HL-60 (cell line): ENCODE data around the gene LPO.

Source experiments
- DNase-seq, 2 experiments: peaks; one replicate each; pipeline ENCODE4 v3.0.0-alpha.2; 2010 to 2020; ENCODE audit warnings: low read depth in 1 of 2, low spot score in 1 of 2
- H3K27ac ChIP-seq: fragments of 250-450 bp; sonication (Bioruptor Pico); replicated peaks from 2 replicates; pipeline ENCODE4 v1.5.1; 2020; ENCODE audit warnings: mild to moderate bottlenecking, moderate library complexity
- H3K27me3 ChIP-seq: fragments of 250-450 bp; sonication (Bioruptor Pico); 2 replicates; pipeline ENCODE4 v1.5.1; 2021; ENCODE audit warnings: mild to moderate bottlenecking, moderate library complexity; ENCODE audit not compliant: insufficient read depth, poor library complexity, severe bottlenecking
- H3K4me3 ChIP-seq: replicated peaks from 2 replicates; pipeline ENCODE4 v1.5.1; 2011; ENCODE audit warnings: mild to moderate bottlenecking, control low read depth, low read length; ENCODE audit not compliant: insufficient read depth
- GABPA ChIP-seq: IDR thresholded peaks from 2 replicates; pipeline ENCODE4 v1.6.1; 2012; ENCODE audit warnings: low read depth
- POLR2AphosphoS5 ChIP-seq: IDR thresholded peaks from 2 replicates; pipeline ENCODE4 v1.6.1; 2012; ENCODE audit warnings: low read depth
- SPI1 ChIP-seq: IDR thresholded peaks from 2 replicates; pipeline ENCODE4 v1.6.1; 2012; ENCODE audit warnings: low read depth, mild to moderate bottlenecking, borderline replicate concordance
- TF ChIP-seq, protein P1 (sequence below): IDR thresholded peaks from 2 replicates; pipeline ENCODE4 v1.6.1; 2012; ENCODE audit warnings: low read depth; ENCODE audit not compliant: insufficient replicate concordance
- TF ChIP-seq, protein P2 (sequence below): IDR thresholded peaks from one replicate; pipeline ENCODE4 v1.5.1; 2011; ENCODE audit warnings: low read length, control low read depth, inconsistent platforms; ENCODE audit not compliant: insufficient read depth

Gene LPO

DNA sequence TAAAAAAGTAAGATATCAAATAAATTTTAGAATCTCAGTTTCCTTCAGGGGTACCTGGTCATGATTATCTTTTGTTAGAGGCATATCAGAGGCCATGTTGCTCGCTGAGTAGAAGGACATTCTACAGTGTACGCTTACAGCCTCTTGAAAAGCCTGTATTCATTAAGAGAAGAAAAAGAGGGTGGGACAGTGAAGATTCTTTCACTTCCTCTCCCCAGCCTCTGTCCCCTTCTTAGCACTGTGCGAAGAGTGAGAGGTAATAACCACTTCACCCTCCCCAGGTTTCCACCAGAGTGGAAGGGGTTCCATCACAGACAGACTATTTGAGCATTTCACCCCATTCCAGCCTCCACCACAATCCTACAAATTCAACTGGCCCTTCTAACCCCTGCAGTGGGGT lies 4.8 kb upstream of the LPO start:
- TF ChIP-seq, protein P1, sequence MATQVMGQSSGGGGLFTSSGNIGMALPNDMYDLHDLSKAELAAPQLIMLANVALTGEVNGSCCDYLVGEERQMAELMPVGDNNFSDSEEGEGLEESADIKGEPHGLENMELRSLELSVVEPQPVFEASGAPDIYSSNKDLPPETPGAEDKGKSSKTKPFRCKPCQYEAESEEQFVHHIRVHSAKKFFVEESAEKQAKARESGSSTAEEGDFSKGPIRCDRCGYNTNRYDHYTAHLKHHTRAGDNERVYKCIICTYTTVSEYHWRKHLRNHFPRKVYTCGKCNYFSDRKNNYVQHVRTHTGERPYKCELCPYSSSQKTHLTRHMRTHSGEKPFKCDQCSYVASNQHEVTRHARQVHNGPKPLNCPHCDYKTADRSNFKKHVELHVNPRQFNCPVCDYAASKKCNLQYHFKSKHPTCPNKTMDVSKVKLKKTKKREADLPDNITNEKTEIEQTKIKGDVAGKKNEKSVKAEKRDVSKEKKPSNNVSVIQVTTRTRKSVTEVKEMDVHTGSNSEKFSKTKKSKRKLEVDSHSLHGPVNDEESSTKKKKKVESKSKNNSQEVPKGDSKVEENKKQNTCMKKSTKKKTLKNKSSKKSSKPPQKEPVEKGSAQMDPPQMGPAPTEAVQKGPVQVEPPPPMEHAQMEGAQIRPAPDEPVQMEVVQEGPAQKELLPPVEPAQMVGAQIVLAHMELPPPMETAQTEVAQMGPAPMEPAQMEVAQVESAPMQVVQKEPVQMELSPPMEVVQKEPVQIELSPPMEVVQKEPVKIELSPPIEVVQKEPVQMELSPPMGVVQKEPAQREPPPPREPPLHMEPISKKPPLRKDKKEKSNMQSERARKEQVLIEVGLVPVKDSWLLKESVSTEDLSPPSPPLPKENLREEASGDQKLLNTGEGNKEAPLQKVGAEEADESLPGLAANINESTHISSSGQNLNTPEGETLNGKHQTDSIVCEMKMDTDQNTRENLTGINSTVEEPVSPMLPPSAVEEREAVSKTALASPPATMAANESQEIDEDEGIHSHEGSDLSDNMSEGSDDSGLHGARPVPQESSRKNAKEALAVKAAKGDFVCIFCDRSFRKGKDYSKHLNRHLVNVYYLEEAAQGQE, result no peak
- TF ChIP-seq SPI1, result peak; percentile 65; the same call in 1 of the 2 replicates
- Histone ChIP-seq H3K4me3 (no peak overlapping the region), H3K27ac (peak overlapping the region; percentile 39), H3K27me3 (no peaks in the 10 kb centered on the region)
- no peak for DNase-seq

DNA sequence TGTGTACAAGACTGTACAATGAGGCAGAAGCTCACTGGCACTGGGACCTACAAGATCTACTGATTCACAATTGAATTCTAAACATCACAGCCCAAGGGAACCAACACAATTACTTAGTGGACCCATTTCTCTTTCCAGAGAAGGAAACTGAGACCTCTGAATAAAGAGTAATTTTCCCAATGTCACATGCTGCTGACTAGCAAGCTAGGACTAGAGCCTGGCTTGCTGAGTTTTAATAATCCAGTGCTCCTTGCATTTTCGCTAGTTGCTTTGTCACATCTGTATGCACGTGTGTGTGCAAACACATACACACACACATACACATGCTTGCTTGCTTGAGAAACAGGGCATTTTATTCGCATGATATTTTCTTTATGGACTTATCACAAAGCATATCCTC lies 3.9 kb upstream of the LPO start:
- no peak overlapping the region for H3K27ac ChIP-seq
- H3K4me3 ChIP-seq, result no peak overlapping the region
- no peaks in the 10 kb centered on the region for H3K27me3 ChIP-seq
- TF ChIP-seq, protein P2, sequence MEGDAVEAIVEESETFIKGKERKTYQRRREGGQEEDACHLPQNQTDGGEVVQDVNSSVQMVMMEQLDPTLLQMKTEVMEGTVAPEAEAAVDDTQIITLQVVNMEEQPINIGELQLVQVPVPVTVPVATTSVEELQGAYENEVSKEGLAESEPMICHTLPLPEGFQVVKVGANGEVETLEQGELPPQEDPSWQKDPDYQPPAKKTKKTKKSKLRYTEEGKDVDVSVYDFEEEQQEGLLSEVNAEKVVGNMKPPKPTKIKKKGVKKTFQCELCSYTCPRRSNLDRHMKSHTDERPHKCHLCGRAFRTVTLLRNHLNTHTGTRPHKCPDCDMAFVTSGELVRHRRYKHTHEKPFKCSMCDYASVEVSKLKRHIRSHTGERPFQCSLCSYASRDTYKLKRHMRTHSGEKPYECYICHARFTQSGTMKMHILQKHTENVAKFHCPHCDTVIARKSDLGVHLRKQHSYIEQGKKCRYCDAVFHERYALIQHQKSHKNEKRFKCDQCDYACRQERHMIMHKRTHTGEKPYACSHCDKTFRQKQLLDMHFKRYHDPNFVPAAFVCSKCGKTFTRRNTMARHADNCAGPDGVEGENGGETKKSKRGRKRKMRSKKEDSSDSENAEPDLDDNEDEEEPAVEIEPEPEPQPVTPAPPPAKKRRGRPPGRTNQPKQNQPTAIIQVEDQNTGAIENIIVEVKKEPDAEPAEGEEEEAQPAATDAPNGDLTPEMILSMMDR, result no peak
- TF ChIP-seq, protein P1, result no peak
- TF ChIP-seq SPI1, result no peak
- TF ChIP-seq GABPA, result no peak
- no peak for TF ChIP-seq POLR2AphosphoS5
- no peak for DNase-seq

DNA sequence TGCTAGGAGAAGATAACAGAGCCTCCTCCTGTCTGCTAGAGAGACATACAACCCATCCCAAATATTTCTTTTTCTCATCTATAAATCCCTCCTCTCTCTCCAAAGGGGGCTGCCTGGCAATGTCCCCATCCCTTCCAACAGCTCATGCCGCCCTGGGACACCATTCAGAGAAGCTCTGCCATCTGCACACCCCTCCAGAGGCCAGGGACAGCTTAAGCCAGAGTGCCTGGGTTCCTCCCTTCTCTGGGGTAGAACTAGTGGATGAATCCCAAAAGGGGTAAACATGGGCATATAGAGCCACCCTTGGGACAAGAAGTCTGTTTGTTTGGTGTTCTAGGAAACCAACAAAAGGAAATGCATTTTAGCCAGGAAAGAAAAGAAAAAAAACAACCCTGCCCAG lies 2.6 kb upstream of the LPO start:
- DNase-seq, result no peak
- no peak overlapping the region for H3K4me3 ChIP-seq
- TF ChIP-seq, protein P2, result no peak
- no peak for TF ChIP-seq GABPA
- no peak for TF ChIP-seq POLR2AphosphoS5
- TF ChIP-seq, protein P1, result no peak
- no peak for TF ChIP-seq SPI1
- no peak overlapping the region for H3K27ac ChIP-seq
- H3K27me3 ChIP-seq, result no peaks in the 10 kb centered on the region

DNA sequence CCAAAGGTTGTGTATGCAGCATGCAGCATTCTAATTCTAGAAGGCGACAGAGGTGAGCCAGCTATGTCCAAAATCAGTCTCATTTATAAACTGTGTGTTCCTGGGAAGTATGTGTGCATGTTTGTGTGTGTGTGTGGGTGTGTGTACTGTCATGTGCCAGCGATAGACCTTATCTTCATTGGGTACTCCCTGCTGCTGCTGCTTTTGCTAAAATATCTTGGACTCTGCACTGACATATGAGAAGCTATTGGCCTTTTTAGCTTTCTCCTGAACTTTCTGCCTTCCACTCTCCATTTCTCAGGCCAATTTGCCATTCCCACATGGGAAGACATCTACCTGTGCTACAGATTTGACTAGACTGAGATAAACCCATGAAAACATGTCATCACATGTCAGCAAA lies 2.0 kb upstream of the LPO start:
- no peak overlapping the region for H3K27ac ChIP-seq
- no peak for DNase-seq
- no peak overlapping the region for H3K4me3 ChIP-seq
- TF ChIP-seq, protein P1, result no peak
- TF ChIP-seq POLR2AphosphoS5, result no peak
- no peak for TF ChIP-seq GABPA
- TF ChIP-seq, protein P2, result no peak
- no peak for TF ChIP-seq SPI1
- H3K27me3 ChIP-seq, result no peaks in the 10 kb centered on the region
